ENCODE measurements around the gene NOTO. TPM values are rescaled to one million over a fixed set of nuclear protein-coding genes. Genes with fewer than 3 reads are reported as not detected.

Gene NOTO
- total RNA-seq, 2 donors from 2014 or later = not detected

DNA sequence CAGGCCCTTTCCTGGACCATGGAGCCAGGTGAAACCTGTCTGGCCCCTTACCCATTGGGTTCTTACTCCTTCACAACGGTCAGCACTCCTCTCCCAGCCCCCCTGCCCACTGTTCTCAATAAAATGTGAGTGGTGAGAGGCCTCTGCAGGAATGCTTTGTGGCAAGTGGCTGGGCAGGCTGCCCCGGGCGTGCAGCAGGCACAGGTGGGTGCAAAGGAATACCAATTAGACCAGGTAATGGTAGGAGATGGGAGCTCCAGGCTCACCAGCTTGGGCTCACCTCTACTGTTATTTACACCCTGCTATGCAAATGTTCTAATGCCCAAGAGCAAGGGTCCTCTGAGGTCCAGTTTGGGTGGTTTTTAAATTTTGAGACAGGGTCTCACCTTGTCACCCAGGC, 24.7 kb downstream of the NOTO start:
- Histone ChIP-seq H3K36me3 (peaks cover 62% of the 10 kb centered on the region), H3K27me3 (no peaks in the 10 kb centered on the region), H3K9me3 (no peaks in the 10 kb centered on the region), H3K4me1 (no peaks in the 10 kb centered on the region), H3K4me3 (no peak overlapping the region), H3K27ac (no peak overlapping the region)
- DNase-seq (ENCODE audit: low spot score) = no peak
- TF ChIP-seq, protein P1, sequence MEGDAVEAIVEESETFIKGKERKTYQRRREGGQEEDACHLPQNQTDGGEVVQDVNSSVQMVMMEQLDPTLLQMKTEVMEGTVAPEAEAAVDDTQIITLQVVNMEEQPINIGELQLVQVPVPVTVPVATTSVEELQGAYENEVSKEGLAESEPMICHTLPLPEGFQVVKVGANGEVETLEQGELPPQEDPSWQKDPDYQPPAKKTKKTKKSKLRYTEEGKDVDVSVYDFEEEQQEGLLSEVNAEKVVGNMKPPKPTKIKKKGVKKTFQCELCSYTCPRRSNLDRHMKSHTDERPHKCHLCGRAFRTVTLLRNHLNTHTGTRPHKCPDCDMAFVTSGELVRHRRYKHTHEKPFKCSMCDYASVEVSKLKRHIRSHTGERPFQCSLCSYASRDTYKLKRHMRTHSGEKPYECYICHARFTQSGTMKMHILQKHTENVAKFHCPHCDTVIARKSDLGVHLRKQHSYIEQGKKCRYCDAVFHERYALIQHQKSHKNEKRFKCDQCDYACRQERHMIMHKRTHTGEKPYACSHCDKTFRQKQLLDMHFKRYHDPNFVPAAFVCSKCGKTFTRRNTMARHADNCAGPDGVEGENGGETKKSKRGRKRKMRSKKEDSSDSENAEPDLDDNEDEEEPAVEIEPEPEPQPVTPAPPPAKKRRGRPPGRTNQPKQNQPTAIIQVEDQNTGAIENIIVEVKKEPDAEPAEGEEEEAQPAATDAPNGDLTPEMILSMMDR (IDR thresholded peaks at IDR 0.05) = no peak

DNA sequence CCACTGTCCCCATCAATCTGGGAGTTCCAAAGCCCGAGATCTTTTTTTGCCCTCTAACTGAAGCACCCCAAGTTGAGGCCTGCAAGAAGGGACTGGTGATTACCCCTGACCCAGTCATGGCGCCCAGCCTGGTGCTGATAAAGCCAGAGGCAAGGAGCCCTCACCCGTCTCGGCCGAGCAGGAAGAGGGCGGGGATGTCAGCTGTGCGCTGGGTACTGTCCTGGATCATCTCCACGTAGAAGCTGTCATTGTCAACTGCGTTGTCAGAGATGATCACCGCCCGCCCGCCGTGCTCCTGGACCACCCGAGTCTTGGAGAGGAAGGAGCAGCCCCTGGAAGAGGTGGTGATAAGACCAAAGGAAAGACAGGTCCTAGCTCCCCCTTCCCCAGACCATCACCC, 26.3 kb downstream of the NOTO start:
- peaks cover 47% of the 10 kb centered on the region for H3K36me3 ChIP-seq
- DNase-seq (ENCODE audit: low spot score) = no peak
- no peaks in the 10 kb centered on the region for H3K27me3 ChIP-seq
- H3K9me3 ChIP-seq = no peaks in the 10 kb centered on the region
- peaks cover 0 to 8% of the 10 kb centered on the region in 2 donors for H3K4me1 ChIP-seq
- no peak overlapping the region for H3K27ac ChIP-seq
- no peak overlapping the region for H3K4me3 ChIP-seq
- TF ChIP-seq, protein P1 (IDR thresholded peaks at IDR 0.05) = no peak

DNA sequence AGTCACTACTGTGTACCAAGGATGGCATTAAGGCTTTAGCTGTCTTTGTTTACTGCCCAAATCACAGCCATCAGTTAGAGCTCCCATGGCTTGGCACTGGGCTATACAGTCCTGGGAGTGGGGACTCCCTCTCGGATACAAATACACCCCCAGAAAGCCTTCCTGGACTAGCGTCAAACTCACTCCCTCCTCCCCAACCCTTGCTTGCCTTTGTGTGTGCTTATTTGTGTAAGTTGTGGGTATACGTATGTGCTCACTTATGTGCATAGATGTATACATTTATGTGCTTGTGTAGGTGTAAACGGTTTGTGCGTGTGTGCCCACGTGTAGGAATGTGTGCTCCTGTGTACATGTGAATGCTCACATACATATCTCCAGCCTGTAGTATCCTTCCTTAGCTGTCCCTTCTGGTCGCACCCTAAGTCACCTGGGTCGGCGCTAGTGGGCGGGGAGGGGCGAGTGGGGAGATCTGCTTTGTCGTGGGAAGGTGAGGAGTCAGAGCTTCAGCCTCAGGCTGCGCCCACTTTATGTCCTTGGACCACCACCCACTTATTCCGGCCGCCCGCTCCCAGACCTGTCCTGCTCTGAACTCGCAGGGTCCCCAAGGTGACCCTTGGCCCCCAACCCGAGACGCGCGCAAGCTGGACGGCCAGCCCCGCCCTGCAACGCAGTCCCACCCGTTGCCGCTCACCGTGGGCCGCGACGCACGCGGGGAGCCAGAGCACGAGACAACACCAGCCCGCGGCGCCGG, 30.2 kb downstream of the NOTO start:
- TF ChIP-seq, protein P1 (IDR thresholded peaks at IDR 0.05) = no peak
- Histone ChIP-seq H3K36me3 (peaks cover 26% of the 10 kb centered on the region), H3K9me3 (no peaks in the 10 kb centered on the region), H3K27me3 (no peaks in the 10 kb centered on the region), H3K27ac (peak overlapping the region; percentile 92 to 95), H3K4me1 (peaks cover 0 to 34% of the 10 kb centered on the region in 2 donors), H3K4me3 (peak overlapping the region; percentile 73 to 87)
- DNase-seq (ENCODE audit: low spot score) = no peak

DNA sequence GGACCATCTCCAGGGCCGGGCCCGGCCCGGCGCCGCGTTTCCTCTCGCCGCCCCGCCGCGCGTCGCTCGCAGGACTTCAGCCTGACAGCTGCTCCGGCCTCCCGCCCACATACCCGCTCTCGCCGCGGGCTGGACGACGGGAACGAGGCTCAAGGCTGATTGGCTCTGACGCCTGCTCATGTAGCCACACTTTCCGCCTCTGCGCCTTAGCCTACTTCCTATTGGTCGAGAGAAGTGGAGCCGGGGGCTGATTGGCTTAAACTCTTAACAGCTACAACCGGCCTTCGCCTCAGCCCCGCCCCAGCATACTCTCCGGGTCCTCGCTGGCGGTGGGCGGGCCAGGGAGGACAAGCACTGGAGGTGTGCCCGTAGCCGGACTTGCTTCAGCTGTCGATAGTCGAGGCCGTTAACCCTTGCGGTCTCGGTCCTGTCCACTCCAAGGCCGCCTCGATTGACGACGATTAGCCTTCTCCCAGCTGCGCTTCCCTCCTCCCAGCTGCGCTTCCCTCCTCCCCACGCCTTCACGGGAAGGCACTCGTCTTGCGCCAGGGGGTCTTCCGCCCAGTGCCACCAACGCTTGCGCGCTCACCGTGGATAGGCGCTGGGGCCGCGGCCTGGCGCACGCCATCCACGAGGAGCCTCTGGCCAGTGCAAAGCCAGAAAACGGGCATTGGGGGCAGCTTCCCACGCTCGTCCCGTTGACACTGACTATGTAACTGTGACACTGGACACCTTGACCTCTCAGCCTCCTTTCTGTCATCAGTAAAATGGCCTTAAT, 31.0 kb downstream of the NOTO start, which contains the start of gene PRADC1:
TSS of gene PRADC1 (minus strand) at position 86 of the 778 bp plus-strand sequence. CDS start at position 7, 79 bp downstream.
- DNase-seq (ENCODE audit: low spot score) = peak; percentile 100
- Histone ChIP-seq H3K27ac (peak within 1 kb of the TSS; percentile 92 to 95), H3K4me1 (peaks cover 0 to 37% of the 10 kb centered on the region in 2 donors), H3K4me3 (peak within 1 kb of the TSS; percentile 73 to 87), H3K27me3 (no peaks in the 10 kb centered on the region), H3K9me3 (no peaks in the 10 kb centered on the region), H3K36me3 (peaks cover 18% of the 10 kb centered on the region)
- TF ChIP-seq, protein P1 (IDR thresholded peaks at IDR 0.05) = no peak

DNA sequence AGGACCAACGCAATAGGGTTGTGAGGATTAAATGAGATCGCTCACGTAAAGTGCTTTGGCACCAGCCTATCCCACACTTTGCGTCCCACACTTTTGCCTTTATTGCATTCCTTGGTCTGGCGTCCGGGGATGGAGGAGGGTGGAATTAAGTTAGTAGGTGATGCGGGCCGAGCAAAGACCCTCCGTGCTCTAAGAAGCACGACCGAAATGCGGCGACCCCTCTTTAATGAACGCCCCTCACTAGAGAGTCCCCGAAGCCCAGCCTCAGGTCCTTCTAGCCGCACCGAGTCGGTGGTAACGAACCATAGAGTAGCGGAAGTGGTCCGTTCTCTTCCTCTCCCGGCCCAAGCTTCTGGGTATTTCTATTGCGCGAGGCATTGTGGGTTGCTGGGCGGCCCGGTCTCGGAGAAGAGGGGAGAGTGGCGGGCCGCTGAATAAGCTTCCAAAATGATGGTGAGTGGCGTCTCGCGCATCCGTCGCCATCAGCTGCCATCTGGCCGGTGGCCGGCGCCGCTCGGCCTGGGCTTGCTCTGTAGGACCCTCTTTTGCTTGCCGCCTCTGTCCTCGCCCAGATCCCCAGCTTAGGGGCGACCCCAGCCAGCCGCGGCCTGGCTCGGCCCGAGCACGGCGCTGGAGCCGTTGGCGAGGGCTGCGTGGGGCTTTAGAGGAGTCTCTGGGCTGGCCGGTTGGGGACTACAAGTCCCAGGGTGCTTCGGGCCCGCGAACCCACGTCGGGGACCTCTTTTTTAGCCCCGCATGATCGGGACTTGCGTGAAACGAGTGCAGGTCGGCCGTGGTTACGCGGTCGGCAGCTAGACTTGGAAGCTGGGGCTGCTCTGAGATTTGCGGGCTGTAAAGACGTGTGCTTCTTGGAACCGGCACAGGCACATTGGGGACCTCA, 31.8 kb downstream of the NOTO start, which contains the start of gene CCT7:
TSS of gene CCT7 (plus strand) at position 377 of the 901 bp plus-strand sequence. CDS start at position 448, 71 bp downstream.
- peak within 1 kb of the TSS; percentile 92 to 95 for H3K27ac ChIP-seq
- H3K9me3 ChIP-seq = no peaks in the 10 kb centered on the region
- DNase-seq (ENCODE audit: low spot score) = peak; percentile 92
- H3K27me3 ChIP-seq = no peaks in the 10 kb centered on the region
- TF ChIP-seq, protein P1 (IDR thresholded peaks at IDR 0.05) = no peak
- peak within 1 kb of the TSS; percentile 73 to 87 for H3K4me3 ChIP-seq
- H3K36me3 ChIP-seq = peaks cover 10% of the 10 kb centered on the region
- peaks cover 0 to 43% of the 10 kb centered on the region in 2 donors for H3K4me1 ChIP-seq

All from right atrium auricular region (tissue), 2 donors.